Type B pancreatic cell (in vitro differentiated cells): ENCODE data around the gene HP. TPM values are rescaled to one million over a fixed set of nuclear protein-coding genes. Genes with fewer than 3 reads are reported as not detected.

ENCODE experiments used
- DNase-seq: peaks from one replicate; pipeline ENCODE4 v3.0.0; 2021; ENCODE audit warnings: mixed read lengths; ENCODE audit not compliant: unreplicated experiment; ENCODE audit errors: extremely low spot score
- H3K27ac Mint-ChIP-seq: 2 replicates; pipeline ENCODE4 v1.8.0; 2021; ENCODE audit warnings: mild to moderate bottlenecking, mixed read lengths
- H3K27me3 Mint-ChIP-seq: 2 replicates; pipeline ENCODE4 v1.8.0; 2021; ENCODE audit warnings: mixed read lengths
- H3K36me3 Mint-ChIP-seq: 2 replicates; pipeline ENCODE4 v1.8.0; 2021; ENCODE audit warnings: mixed read lengths
- H3K4me1 Mint-ChIP-seq: one replicate; pipeline ENCODE4 v1.8.0; 2021; ENCODE audit warnings: mixed read lengths; ENCODE audit not compliant: unreplicated experiment
- H3K4me3 Mint-ChIP-seq: 2 replicates; pipeline ENCODE4 v1.8.0; 2021; ENCODE audit warnings: mild to moderate bottlenecking, mixed read lengths
- H3K9me3 Mint-ChIP-seq: 2 replicates; pipeline ENCODE4 v1.8.0; 2021; ENCODE audit warnings: mixed read lengths
- total RNA-seq: library from RNA; stranded (reverse); gene quantifications from 2 replicates; pipeline ENCODE4 v1.2.1, GENCODE V29; 2021; ENCODE audit warnings: low replicate concordance
- TF ChIP-seq, protein P1 (sequence below): fragments of 200-600 bp; sonication (generic); conservative IDR thresholded peaks from 2 replicates; pipeline ENCODE4 v1.5.0; 2021; ENCODE audit warnings: antibody characterized with exemption, mild to moderate bottlenecking

Gene HP
- total RNA-seq, 1 donor from 2014 or later = not detected

DNA sequence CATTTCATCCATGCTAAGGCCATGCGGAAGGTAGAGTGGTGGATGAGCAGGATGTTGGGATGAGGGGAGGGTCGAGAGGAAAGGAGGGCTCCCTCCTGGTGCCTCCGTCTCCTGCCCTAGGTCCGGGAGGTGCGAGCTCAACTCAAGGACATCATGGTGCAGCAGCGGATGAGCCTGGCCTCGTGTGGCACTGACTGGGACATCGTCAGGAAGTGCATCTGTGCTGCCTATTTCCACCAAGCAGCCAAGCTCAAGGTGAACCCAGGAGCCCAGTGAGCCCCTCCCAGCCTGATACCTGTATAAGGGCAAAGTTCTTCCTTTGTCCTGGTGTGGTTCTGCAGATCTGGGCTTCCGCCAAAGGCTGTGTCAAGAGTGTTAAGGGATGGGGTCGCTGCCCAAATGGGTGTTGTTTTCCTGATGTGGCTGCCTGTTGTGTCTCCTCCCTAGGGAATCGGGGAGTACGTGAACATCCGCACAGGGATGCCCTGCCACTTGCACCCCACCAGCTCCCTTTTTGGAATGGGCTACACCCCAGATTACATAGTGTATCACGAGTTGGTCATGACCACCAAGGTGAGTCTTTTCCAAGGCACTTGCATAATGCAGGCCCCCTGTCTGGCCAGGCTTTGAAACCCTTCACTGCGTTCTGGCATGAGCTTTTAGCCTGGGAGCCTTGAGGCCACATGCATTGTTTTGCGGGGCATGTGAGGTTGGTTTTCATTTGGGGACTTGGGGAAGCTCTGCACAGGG is 54.2 kb downstream of the HP start:
- no peaks in the 10 kb centered on the region for H3K9me3 Mint-ChIP-seq
- no peak overlapping the region for H3K4me3 Mint-ChIP-seq
- TF ChIP-seq, protein P1, sequence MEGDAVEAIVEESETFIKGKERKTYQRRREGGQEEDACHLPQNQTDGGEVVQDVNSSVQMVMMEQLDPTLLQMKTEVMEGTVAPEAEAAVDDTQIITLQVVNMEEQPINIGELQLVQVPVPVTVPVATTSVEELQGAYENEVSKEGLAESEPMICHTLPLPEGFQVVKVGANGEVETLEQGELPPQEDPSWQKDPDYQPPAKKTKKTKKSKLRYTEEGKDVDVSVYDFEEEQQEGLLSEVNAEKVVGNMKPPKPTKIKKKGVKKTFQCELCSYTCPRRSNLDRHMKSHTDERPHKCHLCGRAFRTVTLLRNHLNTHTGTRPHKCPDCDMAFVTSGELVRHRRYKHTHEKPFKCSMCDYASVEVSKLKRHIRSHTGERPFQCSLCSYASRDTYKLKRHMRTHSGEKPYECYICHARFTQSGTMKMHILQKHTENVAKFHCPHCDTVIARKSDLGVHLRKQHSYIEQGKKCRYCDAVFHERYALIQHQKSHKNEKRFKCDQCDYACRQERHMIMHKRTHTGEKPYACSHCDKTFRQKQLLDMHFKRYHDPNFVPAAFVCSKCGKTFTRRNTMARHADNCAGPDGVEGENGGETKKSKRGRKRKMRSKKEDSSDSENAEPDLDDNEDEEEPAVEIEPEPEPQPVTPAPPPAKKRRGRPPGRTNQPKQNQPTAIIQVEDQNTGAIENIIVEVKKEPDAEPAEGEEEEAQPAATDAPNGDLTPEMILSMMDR = no peak
- no peaks in the 10 kb centered on the region for H3K4me1 Mint-ChIP-seq
- H3K27ac Mint-ChIP-seq = no peak overlapping the region
- peak; percentile 43 for DNase-seq
- H3K27me3 Mint-ChIP-seq = no peaks in the 10 kb centered on the region
- peaks cover 4% of the 10 kb centered on the region for H3K36me3 Mint-ChIP-seq

DNA sequence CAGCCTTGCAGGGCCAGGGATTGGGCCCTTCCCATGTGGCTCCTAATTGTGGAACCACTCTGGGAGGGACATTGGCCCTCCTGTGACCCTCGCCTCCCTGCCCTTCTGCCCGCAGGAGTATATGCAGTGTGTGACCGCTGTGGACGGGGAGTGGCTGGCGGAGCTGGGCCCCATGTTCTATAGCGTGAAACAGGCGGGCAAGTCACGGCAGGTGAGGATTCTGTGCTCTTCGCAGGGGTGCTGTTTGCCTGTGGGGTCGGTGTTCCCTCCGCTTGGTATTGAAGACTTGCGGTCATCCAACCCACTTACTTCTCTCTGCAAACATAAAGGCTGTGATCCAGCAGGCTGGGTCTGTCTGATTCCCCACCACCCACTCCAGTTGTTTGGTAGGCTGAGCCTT is 55.0 kb downstream of the HP start:
- Mint-ChIP-seq H3K36me3 (peaks cover 3% of the 10 kb centered on the region), H3K4me1 (no peaks in the 10 kb centered on the region), H3K27ac (no peak overlapping the region), H3K9me3 (no peaks in the 10 kb centered on the region), H3K4me3 (no peak overlapping the region), H3K27me3 (no peaks in the 10 kb centered on the region)
- DNase-seq = peak; percentile 25
- TF ChIP-seq, protein P1 = no peak

DNA sequence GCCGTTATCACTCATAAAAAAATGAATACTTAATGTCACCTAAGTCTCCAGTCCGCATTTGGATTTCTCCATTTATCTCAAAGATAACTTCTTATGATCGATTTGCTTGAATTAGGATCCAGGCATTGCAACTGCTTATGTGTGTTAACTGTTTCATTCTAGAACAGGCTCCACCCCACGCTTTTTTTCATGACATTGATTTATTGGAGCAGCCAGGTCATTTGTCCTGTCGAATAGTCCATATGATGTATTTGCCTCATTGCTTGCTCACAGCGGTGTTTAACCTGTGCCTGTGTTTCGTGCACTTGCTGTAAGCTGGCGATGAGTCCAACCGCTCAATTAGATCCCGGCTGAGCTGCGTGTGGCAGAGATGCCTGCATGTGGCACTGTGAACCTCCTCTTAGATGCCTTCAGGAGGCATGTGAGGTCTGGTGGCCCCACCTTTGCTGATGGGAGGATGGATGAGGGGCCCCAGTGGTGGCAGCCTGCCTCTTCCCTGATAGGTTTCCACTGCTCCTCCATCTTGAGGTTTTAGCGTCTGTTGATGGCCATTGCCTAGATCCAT is 55.7 kb downstream of the HP start:
- H3K36me3 Mint-ChIP-seq = peaks cover 8% of the 10 kb centered on the region
- H3K4me3 Mint-ChIP-seq = no peak overlapping the region
- TF ChIP-seq, protein P1 = no peak
- H3K9me3 Mint-ChIP-seq = no peaks in the 10 kb centered on the region
- no peaks in the 10 kb centered on the region for H3K4me1 Mint-ChIP-seq
- no peaks in the 10 kb centered on the region for H3K27me3 Mint-ChIP-seq
- DNase-seq = peak; percentile 25
- H3K27ac Mint-ChIP-seq = no peak overlapping the region

Other genes with a start within 250 kb of the HP start
- 90.5 and 115 TPM in 2 replicates for gene AP1G1, start 245.7 kb upstream of the HP start, total RNA-seq
- 27.8 and 29.0 TPM in 2 replicates for gene ATXN1L, start 208.5 kb upstream of the HP start, total RNA-seq
- 12.8 and 18.5 TPM in 2 replicates for gene ZNF821, start 170.3 kb upstream of the HP start, total RNA-seq
- gene IST1, start 159.0 kb upstream of the HP start, total RNA-seq = 232 and 233 TPM in 2 replicates
- not detected in 2 replicates for gene PKD1L3, start 54.1 kb upstream of the HP start, total RNA-seq
- 7.8 and 13.1 TPM in 2 replicates for gene DHODH, start 45.8 kb upstream of the HP start, total RNA-seq
- gene HPR, start 8.7 kb downstream of the HP start, total RNA-seq = not detected in 2 replicates
- 12.2 and 17.8 TPM in 2 replicates for gene TXNL4B, start 39.1 kb downstream of the HP start, total RNA-seq
- gene DHX38, start 39.3 kb downstream of the HP start, total RNA-seq = 62.7 and 75.6 TPM in 2 replicates
- gene PMFBP1, start 117.7 kb downstream of the HP start, total RNA-seq = 2.6 and 3.8 TPM in 2 replicates